SIG-M5 treated with dmso at 0.1 percent for 504 hours (cell line): ENCODE data around the gene NACC2.

ENCODE experiments used
- DNase-seq: peaks from one replicate; lab custom pipeline; 2025; ENCODE audit not compliant: unreplicated experiment; lab: John Stamatoyannopoulos, UW

Gene NACC2

GRCh38 chr9:136024696-136025316, 70.3 kb downstream of the NACC2 start:
- DNase-seq, result no peak

DNA sequence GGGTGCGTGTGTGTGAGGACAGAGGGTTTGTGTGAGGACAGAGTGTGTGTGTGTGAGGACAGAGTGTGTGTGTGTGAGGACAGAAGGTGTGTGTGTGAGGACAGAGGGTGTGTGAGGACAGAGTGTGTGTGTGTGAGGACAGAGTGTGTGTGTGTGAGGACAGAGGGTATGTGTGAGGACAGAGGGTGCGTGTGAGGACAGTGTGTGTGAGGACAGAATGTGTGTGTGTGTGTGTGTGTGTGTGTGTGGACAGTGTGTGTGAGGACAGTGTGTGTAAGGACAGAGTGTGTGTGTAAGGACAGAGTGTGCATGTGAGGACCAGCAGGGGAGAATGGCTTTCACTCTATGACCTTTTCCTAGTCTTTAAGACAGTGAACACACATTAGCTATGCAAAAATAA, 70.8 kb downstream of the NACC2 start:
- DNase-seq, result no peak

DNA sequence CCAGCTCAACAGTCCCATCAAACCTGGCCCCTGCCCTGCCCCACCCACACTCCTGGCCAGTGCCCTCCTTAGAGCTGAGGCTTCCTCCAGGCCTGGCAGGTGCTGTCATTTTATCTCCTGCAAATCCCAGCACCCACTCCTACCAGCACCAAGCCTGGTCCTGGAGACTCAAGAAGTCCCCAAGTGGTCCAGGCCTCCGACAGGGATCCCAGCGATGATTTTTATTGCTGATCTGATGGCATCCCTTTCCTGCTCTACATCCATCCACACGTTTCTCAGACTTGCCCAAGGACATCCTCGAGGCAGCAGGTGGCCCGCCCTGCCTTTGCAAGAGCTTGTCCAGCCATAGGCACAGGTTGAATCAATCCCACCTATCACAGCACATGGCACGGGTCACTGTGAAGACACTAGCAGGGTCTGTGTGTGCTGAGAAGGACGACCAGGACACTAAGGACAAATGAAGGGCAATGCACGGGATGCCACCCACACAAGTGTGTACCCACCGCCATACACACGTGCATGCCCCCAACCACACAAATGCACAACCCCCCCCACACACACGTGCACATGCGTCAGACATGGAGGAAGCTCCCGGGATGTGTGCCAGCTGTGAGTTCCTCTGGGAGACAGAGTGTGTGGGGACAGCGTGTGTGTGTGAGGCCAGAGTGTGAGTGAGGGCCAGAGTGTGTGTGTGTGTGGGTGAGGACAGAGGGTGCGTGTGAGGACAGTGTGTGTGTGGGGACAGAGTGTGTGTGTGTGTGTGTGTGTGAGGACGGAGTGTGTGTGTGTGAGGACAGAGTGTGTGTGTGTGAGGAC, 71.5 kb downstream of the NACC2 start:
- no peak for DNase-seq

GRCh38 chr9:136022731-136023409, 72.2 kb downstream of the NACC2 start:
- no peak for DNase-seq

GRCh38 chr9:136021872-136022681, 73.0 kb downstream of the NACC2 start:
- no peak for DNase-seq

GRCh38 chr9:136021171-136021871, 73.8 kb downstream of the NACC2 start:
- DNase-seq, result no peak

DNA sequence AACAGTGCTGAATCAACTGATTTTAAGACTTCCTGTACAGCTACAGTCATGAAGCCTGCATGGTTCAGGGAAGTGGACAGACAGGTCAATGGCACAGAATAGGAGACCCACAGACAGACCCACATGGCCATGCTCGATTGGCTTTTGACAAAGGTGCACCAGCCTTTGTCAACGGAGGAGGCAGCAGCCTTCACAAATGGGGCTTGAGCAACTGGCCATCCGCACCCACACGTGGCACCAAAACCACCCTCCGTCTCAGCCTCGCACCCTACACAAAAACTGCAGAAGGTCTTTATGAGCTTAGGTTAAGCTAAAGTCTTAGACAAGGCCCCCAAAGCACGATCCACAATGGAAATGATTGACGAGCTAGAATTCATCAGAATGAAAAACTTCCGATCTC, 74.4 kb downstream of the NACC2 start:
- DNase-seq, result no peak

- DNase-seq, result no peak
Observed at GRCh38 chr9:136020206-136020605, 74.9 kb downstream of the NACC2 start.

DNA sequence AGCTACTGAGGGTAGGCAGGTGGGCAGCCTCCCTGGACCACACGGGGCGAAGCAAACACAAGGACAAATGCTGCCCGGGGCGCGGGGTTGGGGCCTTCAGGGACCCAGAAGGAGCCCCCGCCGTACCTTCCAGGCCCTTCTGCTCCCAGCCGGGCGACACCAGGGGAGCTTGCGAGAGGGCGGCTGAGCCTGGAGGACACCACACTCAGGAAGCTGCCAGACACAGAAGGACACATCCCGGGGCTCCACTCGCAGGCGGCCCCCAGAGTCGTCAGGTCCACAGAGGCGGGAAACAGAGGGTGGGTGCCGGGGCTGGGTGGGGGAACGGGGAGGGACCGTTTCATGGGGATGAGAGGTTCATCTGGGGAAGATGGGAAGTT, 75.4 kb downstream of the NACC2 start:
- DNase-seq, result no peak

DNA sequence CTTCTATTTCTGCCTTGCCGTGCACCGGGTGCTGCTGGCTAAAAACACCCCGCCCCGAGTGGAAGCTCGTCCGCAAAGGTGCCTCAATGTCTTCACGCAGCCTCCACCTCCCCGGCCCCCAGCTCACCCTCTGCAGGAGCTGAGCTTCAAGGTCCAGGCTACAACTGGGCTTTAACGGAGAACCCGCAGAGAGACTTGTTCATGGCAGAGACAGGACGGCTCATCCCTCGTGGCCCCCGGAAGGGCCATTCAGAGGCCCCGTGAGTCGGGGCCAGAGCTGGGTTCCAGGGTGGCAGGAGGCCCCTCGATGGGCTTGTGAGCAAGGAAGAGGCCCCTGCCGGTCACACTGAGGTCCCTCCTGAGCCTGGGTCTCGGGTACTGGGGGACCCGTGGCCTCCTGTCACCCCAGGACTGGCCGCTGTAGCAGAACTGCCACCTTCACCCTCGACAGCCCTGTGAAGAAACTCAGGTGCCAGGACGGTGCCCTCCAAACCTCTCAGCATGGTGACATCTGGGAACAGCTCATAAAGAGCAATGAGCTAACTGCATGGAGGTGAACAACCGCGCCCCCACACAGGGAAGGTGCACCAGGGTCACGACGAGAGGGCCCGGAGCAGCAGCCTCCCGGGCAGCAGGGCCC, 75.9 kb downstream of the NACC2 start:
- DNase-seq, result no peak

- DNase-seq, result no peak
Observed at GRCh38 chr9:136018257-136019031, 76.6 kb downstream of the NACC2 start.

- no peak for DNase-seq
Observed at GRCh38 chr9:136017289-136018190, 77.5 kb downstream of the NACC2 start.

GRCh38 chr9:136016572-136017288, 78.4 kb downstream of the NACC2 start:
- DNase-seq, result no peak

DNA sequence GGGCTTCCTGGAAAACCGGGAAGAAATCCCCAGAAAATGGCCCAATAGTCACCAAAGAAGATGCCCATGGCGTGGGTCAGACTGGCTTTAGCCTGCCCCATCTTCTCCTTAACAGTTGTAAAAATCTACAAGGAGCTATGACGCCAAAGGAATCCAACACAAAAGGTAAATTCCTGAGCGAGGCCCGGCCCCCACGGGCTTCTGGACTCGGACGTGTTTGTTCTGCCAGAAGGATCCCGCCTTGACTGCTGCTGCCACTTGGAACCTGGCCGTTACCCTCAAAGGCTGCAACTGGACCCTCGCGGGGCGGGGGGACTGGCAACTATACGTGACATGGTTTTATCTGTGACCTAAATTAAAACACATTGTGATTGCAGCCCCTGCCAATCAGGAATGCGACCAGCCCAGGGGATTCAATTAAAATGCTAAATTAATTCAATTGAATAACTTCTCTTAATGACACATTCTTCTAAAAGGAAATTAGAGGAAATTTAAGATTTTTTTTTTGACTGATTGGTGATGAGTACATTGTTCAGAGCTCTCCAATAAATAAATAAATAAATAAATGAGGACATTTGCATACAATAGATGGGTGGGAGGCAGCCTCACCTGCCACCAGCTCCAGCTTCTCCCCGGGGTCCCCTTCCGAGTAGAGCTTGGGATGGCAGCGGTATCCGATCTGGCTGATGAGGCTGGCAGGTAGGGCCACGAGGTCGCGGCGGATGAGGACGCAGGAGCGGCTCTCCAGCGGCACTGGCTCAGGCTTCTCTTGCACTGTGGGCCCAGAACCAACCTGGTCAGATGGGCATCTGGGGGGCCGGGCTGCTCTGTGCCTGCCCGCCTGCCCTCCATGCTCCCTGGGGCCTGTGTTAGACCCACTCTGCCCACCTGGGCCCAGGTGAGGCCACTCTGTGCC, 79.2 kb downstream of the NACC2 start:
- no peak for DNase-seq

- DNase-seq, result no peak
Observed at GRCh38 chr9:136014924-136015633, 80.0 kb downstream of the NACC2 start.
